Measurements from ENCODE around the gene GFRA4. TPM values are rescaled to one million over a fixed set of nuclear protein-coding genes. Genes with fewer than 3 reads are reported as not detected.

The GFRA4 gene
- total RNA-seq, 1 experiment from 2014 or later, result not detected

DNA sequence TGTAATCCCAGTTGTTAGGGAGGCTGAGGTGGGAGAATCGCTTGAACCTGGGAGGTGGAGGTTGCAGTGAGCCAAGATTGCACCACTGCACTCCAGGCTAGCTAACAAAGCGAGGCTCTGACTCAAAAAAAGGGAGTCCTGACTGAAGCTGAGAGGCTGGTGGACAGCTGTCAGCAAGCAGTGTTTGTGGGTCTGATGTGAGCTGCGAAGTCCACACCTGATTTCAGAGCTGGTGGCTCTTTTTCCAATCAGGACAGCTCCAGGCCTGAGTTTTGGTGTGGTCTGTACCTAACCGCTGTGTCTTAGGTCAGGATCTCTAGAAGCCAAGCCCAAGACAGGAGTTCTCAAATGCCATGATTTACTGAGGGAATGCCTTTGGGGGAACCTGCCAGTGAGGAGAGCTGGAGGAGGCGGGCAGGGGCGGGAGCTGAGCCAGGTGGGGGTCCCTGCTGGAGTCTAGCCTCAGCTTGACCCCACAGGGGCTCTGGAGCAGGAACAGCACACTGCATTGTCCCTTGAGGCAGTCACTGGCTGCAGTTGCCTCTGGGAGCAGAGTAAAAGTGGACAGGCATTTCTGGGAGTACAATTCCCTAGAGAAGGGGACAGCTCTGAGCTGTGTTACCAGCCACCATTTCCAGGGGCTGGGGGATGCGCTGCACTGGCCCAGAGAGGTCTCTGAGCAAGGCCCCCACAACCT is 5.0 kb downstream of the GFRA4 start:
- Histone ChIP-seq H3K4me1 (ENCODE audit: insufficient read depth, low read length) (peaks cover 3% of the 10 kb centered on the region; the same call in 1 of the 2 replicates), H3K9me2 (replicated peaks; ENCODE audit: low read length) (no peaks in the 10 kb centered on the region), H3K27me3 (ENCODE audit: low read length) (peaks cover 18% of the 10 kb centered on the region), H4K20me1 (ENCODE audit: low read length) (no peaks in the 10 kb centered on the region), H3K4me3 (ENCODE audit: low read length) (no peak overlapping the region), H3K9ac (ENCODE audit: low read length) (no peak overlapping the region), H3K9me3 (ENCODE audit: low read length) (no peaks in the 10 kb centered on the region), H3K36me3 (ENCODE audit: low read depth, low read length) (no peaks in the 10 kb centered on the region), H3F3A (ENCODE audit: low read length, unreplicated experiment) (no peaks in the 10 kb centered on the region), H3K27ac (ENCODE audit: low read length) (no peak overlapping the region), H3K79me2 (ENCODE audit: low read length) (no peaks in the 10 kb centered on the region), H3K4me2 (ENCODE audit: low read length) (no peak overlapping the region), H2AFZ (ENCODE audit: low read length) (no peak overlapping the region)
- DNase-seq, result no peak
- no TSS peak for BruUV-seq (replicated peaks)
- TF ChIP-seq EZH2phosphoT487 (IDR thresholded peaks at IDR 0.05; ENCODE audit: borderline replicate concordance, low read length) (no peak), EZH2 (IDR thresholded peaks at IDR 0.05; ENCODE audit: low read length, unreplicated experiment) (no peak)
- TF ChIP-seq, protein P1, sequence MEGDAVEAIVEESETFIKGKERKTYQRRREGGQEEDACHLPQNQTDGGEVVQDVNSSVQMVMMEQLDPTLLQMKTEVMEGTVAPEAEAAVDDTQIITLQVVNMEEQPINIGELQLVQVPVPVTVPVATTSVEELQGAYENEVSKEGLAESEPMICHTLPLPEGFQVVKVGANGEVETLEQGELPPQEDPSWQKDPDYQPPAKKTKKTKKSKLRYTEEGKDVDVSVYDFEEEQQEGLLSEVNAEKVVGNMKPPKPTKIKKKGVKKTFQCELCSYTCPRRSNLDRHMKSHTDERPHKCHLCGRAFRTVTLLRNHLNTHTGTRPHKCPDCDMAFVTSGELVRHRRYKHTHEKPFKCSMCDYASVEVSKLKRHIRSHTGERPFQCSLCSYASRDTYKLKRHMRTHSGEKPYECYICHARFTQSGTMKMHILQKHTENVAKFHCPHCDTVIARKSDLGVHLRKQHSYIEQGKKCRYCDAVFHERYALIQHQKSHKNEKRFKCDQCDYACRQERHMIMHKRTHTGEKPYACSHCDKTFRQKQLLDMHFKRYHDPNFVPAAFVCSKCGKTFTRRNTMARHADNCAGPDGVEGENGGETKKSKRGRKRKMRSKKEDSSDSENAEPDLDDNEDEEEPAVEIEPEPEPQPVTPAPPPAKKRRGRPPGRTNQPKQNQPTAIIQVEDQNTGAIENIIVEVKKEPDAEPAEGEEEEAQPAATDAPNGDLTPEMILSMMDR (conservative IDR thresholded peaks at IDR 0.05; ENCODE audit: low read depth, low read length), result no peak
- POLR2A ChIA-PET (ENCODE audit: unreplicated experiment), result interaction anchor here (0.6 kb wide), 1 partner anchor 1699 kb away, joined by 8 read pairs; no protein-coding TSS in a partner anchor
- intact Hi-C loops (cut with micrococcal nuclease), result no loop called here
- CTCF ChIA-PET, result no interaction called here
- ATAC-seq, result no peak

DNA sequence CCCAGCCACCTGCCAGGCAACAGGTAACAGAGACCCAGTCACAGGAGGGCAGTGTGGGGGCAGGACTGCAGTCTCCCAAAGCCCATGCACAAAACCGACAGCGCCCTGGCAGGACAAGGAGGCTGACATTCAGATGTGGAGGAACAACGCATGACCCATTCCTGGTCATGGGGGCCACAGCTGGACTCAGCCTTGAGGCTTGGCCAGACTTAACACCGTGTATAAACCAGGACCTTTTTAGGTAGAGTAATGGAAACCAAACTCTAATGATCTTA is 8.1 kb downstream of the GFRA4 start:
- DNase-seq, result no peak
- CTCF ChIA-PET, result no interaction called here
- Histone ChIP-seq H3K9ac (ENCODE audit: low read length) (no peak overlapping the region), H3F3A (ENCODE audit: low read length, unreplicated experiment) (no peaks in the 10 kb centered on the region), H3K27ac (ENCODE audit: low read length) (no peak overlapping the region), H4K20me1 (ENCODE audit: low read length) (no peaks in the 10 kb centered on the region), H3K4me1 (ENCODE audit: insufficient read depth, low read length) (peaks cover 3% of the 10 kb centered on the region; the same call in 1 of the 2 replicates), H3K27me3 (ENCODE audit: low read length) (no peaks in the 10 kb centered on the region), H3K9me3 (ENCODE audit: low read length) (no peaks in the 10 kb centered on the region), H2AFZ (ENCODE audit: low read length) (no peak overlapping the region), H3K79me2 (ENCODE audit: low read length) (no peaks in the 10 kb centered on the region), H3K36me3 (ENCODE audit: low read depth, low read length) (no peaks in the 10 kb centered on the region), H3K4me3 (ENCODE audit: low read length) (no peak overlapping the region), H3K9me2 (replicated peaks; ENCODE audit: low read length) (no peaks in the 10 kb centered on the region), H3K4me2 (ENCODE audit: low read length) (no peak overlapping the region)
- BruUV-seq (replicated peaks), result no TSS peak
- POLR2A ChIA-PET (ENCODE audit: unreplicated experiment), result no interaction called here
- TF ChIP-seq EZH2 (IDR thresholded peaks at IDR 0.05; ENCODE audit: low read length, unreplicated experiment) (no peak), EZH2phosphoT487 (IDR thresholded peaks at IDR 0.05; ENCODE audit: borderline replicate concordance, low read length) (no peak)
- TF ChIP-seq, protein P1 (conservative IDR thresholded peaks at IDR 0.05; ENCODE audit: low read depth, low read length), result no peak
- intact Hi-C loops (cut with micrococcal nuclease), result no loop called here
- ATAC-seq, result no peak

DNA sequence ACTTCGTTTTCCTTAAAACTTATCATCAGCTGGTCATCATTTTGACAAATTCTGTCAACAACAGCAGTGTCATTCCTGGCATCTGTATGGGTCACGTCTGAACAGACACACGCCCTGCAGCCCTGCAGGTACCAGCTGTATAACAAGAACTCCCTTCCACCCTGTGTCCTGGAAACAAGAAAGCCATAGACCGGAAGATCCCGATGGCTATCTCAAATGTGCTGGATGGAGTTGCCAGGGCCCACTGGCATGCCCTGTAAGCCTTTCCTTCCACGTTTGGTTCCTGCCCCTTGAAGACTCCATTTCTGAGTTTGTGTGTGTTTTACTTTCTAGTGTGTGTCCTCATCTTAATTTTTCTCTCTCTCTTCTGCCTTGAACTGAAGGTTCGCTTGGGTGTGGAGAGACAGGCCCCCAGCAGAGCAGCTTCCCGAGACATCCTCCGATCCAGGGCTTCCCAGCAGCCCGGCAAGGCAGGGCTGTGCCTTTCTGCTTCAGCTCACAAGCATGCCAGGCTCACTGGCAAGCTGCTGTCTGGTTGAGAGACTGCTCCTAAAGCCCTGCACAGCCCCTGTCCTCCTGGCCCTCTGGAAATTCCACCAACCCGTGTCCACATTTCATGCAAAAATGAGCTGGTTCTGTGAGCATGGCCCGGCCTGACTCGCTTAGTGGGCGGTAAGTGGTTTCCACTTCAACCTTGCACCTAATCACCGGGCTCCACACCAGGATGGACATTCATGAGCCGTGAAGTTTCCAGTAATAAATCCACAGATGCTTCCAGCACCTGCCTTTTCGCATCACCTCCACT is 8.7 kb downstream of the GFRA4 start:
- intact Hi-C loops (cut with micrococcal nuclease), result no loop called here
- ChIA-PET CTCF (no interaction called here), POLR2A (ENCODE audit: unreplicated experiment) (interaction anchor here (0.6 kb wide), 1 partner anchor 82 kb away, joined by 3 read pairs; no protein-coding TSS in a partner anchor)
- DNase-seq, result no peak
- no peak for ATAC-seq
- Histone ChIP-seq H3K9ac (ENCODE audit: low read length) (no peak overlapping the region), H4K20me1 (ENCODE audit: low read length) (no peaks in the 10 kb centered on the region), H3K9me3 (ENCODE audit: low read length) (no peaks in the 10 kb centered on the region), H3K79me2 (ENCODE audit: low read length) (no peaks in the 10 kb centered on the region), H3K4me3 (ENCODE audit: low read length) (no peak overlapping the region), H3K36me3 (ENCODE audit: low read depth, low read length) (no peaks in the 10 kb centered on the region), H3K27ac (ENCODE audit: low read length) (no peak overlapping the region), H3K9me2 (replicated peaks; ENCODE audit: low read length) (no peaks in the 10 kb centered on the region), H2AFZ (ENCODE audit: low read length) (no peak overlapping the region), H3K27me3 (ENCODE audit: low read length) (no peaks in the 10 kb centered on the region), H3K4me1 (ENCODE audit: insufficient read depth, low read length) (peaks cover 3% of the 10 kb centered on the region; the same call in 1 of the 2 replicates), H3F3A (ENCODE audit: low read length, unreplicated experiment) (no peaks in the 10 kb centered on the region), H3K4me2 (ENCODE audit: low read length) (no peak overlapping the region)
- BruUV-seq (replicated peaks), result no TSS peak
- no peak for TF ChIP-seq EZH2 (IDR thresholded peaks at IDR 0.05; ENCODE audit: low read length, unreplicated experiment)
